Globus pallidus (tissue), 1 donor: ENCODE measurements around the gene AOPEP.
A peak's percentile ranks its signal among the peaks of the same experiment; 100 is the strongest.
"Not testable (repeated sequence)": the region's sequence is repeated elsewhere in the genome, so short reads cannot be mapped to it uniquely, and the experiment has no call there.

Experiments
- DNase-seq: peaks from one replicate; pipeline ENCODE4 v3.0.0-alpha.2; 2015; ENCODE audit warnings: low spot score

The AOPEP gene

DNA sequence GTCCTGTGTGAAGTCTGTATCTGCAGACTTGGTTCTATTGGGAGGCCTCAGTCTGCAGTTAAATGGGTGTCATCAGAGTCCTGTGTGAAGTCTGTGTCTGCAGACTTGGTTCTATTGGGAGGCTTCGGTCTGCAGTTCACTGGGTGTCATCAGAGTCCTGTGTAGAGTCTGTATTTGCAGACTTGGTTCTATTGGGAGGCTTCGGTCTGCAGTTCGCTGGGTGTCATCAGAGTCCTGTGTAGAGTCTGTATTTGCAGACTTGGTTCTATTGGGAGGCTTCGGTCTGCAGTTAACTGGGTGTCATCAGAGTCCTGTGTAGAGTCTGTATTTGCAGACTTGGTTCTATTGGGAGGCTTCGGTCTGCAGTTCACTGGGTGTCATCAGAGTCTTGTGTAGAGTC lies 239.1 kb downstream of the AOPEP start:
- not testable (repeated sequence) for DNase-seq

DNA sequence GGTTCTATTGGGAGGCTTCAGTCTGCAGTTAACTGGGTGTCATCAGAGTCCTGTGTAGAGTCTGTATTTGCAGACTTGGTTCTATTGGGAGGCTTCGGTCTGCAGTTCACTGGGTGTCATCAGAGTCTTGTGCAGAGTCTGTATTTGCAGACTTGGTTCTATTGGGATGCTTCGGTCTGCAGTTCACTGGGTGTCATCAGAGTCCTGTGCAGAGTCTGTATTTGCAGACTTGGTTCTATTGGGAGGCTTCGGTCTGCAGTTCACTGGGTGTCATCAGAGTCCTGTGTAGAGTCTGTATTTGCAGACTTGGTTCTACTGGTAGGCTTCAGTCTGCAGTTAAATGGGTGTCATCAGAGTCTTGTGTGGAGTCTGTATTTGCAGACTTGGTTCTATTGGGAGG lies 239.5 kb downstream of the AOPEP start:
- DNase-seq = peak; percentile 70

DNA sequence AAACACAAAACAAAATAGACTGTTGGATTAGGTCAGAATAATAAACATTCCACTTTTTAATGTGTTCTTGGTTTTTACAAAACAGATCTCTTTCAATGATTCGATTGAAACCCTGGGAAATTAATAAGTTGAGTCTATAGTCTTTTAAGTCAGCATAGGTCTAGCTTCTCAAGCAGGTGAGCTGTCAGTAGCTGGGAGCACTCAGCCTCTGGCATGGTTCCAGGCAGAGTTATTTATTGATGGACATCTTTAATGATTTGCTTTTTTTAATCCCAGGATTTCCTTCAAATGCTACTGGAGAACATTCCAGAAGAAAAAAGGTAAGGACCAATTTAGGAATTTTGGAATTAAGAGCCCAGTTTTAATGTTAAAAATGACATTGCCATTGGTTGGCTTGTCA lies 241.0 kb downstream of the AOPEP start:
- no peak for DNase-seq

DNA sequence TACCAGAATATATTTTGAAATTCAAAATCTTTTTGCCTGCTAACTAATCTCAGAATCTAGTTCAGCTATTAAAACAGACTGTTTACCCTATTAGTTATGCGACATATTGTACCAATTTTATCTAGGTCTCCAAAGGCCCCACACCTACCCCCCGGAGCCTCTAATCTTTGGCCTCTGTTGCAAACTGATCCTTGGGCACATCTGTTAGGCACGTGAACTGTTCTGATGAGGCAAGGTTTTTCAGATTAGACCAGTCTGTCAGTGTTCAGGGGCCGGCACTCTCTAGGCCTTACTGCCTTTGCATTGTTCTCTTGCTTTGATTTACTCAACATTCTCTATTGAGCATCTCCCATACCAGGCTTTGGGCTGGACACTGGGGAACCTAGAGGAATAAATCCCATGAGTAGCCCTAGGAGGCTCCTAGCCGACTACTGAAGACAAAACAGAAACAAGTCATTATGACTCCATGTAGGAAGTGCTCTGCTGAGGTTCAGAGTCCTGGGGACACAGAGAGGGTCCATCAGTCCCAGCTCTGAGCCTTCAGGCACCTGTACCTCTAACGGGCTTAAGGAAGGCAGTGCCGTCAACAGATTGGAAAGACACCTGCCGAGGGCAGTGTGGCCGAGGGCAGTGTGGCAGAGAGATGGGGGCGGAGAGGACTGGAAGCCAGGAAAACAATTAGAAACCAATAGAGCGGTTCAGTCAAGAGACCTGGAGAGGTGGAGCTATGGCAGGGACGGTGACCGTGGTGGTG lies 245.1 kb downstream of the AOPEP start:
- DNase-seq = no peak

DNA sequence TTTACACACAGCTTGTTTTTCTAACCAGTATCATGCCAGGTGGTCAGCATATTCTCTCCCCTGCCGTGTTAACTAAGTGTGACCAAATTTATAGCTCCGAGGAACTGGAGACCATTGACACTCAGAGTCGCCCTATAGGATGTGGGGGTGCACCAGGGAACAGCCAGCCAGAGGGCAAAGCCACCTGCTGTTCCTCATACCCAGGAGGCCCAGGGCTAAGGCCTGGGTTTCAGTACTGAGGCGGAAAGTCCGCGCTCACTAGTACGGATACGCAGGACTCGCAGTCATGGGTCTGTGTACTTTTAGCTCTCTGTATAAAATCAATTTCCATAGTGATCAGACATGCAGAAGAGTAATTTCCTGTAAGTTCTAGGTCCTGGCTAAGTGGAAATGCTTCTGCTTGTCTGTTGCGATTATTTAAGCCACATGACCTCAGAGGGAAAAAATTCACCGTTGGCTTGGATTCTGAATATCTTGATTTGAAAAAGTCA lies 247.0 kb downstream of the AOPEP start:
- no peak for DNase-seq

DNA sequence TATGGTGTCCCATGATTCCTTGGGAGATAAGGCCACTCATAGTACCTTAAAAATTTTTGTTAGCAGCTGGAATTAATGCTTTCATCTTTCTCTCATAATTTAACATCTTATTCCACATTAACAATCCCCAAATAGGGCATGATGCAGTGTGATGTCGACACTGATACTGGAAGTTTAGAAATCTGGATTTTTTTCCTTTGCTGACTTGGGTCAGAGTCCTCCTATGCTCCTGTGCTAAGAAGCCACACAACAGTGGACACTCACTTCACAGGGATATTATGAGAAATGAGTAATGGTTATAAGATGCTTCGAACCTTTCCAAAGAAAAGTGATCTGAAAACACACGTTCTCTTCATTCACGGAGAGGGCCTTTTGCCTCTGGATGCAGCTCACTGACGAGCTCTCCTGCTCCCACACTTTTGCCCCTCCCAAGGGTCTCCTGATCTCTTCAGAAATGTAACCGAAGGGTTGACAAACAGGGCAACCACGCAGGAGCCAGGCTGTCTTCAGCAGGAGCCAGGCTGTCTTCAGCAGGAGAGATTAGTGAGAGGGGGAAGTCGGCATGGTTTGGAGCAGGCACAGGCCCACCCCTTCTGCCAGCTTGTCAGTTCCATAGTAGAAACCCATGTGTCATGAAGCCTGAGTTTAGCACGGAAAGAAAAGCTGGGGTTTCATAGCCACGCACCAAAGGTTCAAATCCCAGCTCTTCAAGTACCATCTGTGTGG lies 247.8 kb downstream of the AOPEP start:
- no peak for DNase-seq

DNA sequence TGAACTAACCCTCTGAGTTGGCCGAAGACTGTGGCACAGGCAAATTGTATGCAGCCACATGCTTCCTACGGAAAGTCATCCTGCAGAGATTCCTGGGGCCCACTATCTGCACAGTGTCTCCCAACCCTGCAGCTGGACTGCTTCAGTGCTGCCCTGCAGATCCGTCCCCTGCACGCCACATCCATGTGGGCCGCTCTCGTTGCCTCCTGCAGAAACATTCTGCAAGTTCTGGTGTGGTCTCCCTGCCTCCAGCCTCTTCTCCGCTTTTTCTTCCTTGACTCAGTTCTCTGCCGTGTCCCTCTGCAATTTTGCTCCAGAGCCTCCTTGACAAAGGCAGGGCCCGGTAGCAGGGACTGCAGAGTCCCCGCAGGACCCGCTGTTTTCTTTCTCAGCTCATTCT lies 249.0 kb downstream of the AOPEP start:
- no peak for DNase-seq

DNA sequence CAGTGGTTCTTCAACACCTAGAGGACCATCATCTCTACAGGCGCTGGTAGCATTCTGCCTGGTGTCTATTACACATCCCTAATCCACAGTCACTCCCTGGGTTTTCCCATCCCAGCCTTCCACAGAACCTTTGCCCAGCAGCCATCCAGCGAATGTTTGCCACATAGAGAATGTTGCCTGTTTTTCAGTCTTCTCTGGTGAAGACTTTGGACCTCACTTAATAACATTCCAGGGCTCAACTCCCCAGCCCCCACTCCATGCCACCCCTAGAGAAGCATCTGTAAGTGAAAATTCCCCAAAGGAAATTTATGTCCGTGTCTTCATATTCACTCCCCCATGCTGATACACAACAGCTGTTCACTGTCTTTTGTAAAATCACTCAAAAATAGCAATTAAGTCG lies 249.6 kb downstream of the AOPEP start:
- DNase-seq = no peak

DNA sequence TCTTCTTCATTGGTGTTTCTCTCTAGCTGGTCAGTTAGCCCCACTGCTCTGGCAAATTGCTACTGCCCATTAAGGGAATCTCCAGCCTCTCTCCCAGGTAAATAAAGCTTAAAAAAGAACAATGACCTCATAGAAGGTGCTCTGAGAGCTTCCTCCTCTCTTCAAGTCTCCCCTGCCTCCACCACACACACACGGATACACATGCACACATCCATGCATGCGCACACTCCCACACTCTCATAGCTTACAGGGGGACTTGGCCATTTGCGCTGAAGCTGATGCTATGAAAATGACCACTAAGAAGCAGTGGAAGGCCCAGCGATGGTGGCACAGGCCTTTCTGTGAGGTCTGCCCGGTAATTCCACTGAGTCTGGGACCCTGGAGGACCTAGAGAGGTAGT lies 250.9 kb downstream of the AOPEP start:
- DNase-seq = no peak

DNA sequence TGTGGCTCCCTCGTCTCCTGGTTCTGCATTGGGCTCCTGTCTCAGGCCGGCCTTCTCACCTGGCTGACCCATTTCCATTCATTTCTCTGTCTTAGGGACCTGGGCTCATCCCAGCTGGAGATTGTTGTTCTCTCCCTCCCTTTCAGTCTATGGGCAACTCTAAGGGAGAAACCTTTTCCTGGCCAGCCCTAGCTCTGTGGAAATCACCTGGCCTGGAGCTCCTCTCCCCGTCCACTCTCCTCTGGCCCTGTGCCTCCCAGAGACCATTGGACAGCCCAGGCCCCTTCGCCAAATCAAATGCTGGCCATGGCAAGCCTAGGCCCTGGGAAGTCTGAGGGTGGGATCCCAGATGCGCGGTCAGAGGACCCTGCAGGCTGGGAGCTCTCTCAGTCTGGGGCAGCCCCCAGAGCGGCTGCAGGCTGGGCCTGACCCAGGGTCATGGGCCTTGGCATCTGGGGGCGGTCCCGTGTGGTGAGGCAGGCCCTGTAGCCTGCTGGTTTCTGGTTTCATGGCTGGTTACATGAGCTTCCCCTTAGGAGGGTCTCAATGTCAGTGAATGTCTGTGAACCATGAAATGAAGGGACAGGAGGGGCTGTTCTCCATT lies 253.5 kb downstream of the AOPEP start:
- DNase-seq = no peak

DNA sequence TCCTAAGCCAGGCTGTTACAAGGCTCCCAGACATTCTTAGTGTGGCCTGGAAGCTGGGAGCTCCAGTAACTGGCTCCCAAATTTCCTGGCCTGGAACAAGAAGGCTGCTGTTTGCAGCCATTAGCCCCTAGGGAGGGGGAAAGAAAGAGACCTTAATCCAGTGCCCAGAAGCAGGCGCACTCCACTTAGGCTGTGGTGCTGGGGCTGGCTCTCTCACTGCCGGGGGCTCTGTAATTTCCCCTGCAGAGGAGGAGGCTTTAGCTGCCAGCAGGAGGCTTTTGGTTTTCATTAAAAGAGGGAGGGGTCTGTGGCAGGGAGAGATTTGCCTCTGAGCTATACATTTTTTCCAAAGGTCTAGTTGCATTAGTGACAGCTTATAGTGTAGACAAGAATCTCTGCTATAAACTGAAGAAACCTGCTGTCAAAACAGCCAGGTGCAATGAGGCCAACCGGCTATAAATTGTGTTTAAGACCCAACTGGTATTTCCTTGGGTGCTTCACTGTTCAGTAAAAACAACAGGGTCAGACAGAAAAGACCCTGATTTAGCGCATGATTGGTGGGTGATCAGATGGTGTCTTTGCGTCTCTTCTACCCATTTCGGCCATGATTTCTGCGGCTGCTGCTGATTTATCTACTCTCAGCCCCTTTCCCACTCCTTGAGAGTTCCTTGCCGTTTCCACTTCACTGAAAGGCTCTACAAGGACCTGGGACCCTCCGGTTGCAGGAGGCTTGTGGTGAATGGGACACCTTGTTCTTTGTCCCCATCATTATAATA lies 254.6 kb downstream of the AOPEP start:
- DNase-seq = no peak

DNA sequence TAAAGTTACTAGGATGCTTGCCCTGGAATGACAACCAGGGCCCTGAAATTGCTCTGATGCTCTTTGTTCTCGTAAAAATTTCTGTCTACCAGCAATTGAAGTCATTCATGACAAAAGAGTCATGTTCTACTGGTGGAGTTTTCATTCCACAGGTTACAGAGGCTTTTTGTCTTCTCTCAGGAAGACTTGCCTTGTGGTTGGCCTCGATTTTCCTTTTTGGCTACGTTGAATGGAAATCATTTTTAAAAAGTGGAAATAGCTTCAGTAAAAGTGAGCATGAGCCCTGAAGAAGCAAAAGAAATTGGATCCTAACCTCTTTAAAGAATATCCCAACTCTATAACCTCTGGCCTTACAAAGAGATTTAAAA lies 255.2 kb downstream of the AOPEP start:
- no peak for DNase-seq

DNA sequence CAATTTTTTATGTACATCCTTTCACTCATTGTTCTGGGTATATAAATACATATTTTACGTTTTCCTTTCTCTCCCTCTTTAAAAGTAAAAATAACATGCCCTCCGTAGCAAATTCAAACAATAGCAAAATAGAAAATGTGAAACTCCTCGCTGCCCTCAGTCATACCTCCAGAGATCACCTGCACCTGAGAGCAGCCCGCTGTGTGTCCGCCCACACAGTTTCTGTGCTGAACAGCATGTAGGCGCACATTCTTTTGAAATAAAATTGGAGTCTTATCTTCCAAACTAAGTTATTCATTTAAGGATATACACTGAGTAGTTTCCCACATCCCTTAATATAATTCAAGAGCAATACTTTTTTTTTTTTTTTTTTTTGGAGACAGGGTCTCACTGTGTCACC lies 255.7 kb downstream of the AOPEP start:
- DNase-seq = no peak

DNA sequence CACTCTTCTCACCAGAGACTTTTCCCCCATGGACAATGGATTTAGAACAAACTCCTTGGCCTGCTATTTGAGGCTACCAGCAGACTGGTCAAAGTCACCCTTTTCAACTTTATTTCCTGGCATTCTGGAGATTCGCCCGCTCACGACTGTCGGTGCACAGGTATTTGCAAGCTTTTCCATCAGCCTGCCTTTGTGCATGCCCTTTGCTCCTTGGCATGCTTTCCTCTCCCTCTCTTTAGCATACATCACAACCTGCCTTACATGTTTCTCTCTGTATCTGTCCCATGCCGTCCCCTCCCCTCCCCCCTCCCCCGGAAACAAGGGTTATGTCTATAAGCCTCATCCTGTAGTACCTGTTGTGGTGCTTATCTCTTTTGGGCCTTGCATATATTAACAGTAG lies 257.1 kb downstream of the AOPEP start:
- no peak for DNase-seq

DNA sequence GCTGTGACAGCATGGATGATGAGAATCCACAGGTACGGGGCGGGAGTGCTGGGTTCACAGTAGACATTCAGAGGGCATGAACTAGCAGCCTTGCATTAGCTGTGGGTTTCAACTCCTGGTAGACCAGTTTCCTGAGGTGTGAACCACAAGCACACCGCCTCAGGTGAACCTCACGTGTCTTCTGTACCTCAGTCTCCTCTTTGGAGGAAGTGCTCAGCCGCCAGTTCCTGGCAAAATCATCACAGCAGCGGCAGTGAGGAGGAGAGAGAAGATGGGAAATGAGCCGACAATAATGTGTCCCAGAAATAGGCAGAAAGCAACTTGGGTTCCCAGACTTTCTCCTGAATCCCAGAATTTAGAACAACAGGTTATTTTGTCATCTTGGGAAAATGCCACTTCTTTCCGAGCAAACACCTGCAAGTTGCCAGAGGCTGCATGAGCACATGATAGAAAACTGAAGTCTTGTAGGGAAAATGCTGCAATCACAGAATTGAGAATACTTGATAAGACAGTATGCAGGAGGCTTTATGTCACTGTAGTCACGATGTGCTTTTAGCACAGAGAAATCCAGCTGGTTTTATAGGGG lies 258.5 kb downstream of the AOPEP start:
- DNase-seq = no peak

DNA sequence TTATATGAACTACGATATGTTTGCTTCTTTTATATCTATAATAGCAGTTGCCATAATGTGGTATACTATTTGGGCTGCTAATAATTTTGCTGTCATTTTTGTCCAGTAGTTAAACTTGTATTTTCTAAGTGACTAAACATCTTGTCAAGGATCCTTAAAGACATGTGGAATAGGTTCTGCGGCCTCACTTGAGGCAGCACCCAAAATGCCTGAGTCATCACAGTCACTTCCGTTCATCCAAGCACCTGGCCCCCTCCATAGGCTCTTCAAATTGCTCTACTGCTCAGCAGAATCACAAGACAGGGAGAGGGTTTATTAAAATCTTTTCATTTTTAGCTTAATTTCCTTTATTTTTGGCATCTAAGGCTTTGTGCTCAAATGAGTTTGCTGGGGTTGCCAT lies 259.1 kb downstream of the AOPEP start:
- DNase-seq = no peak

DNA sequence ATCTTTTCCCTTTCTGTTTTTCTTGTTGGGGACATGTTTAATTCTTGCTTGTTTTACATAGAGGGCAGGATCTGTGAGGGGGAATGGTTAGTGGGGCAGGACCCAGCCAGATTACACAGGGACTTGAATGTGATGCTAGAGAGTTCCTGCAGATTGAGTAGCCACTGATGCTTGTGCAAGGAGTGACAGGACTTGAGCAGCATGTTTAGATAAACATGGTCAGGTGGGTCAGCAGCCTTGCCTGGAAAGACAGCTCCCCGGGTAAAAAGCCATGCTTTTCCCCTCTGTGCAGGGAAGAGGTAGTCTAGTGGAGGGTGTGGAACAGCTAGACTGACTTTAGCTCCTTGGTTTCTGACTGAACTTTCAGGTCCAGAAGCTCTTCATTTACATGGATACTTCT lies 261.2 kb downstream of the AOPEP start:
- no peak for DNase-seq

DNA sequence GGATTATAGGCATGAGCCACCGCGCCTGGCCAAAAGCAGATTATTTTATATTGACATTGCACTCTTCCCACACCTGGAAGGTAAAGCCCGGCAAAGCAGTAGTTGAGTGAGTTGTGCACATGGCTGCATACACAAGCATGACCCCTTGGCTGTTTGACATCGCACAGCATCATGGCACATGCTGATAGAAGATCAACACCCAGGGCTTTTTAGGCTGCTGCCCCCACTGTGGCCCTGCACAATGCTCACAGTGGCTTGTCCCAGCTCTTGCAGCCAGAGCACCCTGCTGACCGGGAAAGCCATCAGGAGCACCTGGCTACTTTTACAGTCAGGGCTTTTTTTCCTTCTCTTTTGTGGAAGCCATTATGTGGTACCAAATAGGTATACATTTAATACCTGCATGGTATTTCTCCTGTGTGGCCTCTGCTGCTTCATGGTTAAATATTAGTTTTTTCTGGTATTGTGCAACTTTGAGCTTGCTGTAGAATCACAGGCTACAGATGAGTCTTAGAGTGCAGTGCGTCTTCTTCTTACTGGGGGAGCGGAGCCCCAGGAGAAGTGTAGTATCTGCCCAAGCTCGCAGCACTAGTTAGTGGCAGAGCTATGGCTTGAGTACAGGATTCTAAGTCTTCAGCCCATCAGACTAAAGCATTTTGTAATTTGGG lies 264.5 kb downstream of the AOPEP start:
- no peak for DNase-seq

DNA sequence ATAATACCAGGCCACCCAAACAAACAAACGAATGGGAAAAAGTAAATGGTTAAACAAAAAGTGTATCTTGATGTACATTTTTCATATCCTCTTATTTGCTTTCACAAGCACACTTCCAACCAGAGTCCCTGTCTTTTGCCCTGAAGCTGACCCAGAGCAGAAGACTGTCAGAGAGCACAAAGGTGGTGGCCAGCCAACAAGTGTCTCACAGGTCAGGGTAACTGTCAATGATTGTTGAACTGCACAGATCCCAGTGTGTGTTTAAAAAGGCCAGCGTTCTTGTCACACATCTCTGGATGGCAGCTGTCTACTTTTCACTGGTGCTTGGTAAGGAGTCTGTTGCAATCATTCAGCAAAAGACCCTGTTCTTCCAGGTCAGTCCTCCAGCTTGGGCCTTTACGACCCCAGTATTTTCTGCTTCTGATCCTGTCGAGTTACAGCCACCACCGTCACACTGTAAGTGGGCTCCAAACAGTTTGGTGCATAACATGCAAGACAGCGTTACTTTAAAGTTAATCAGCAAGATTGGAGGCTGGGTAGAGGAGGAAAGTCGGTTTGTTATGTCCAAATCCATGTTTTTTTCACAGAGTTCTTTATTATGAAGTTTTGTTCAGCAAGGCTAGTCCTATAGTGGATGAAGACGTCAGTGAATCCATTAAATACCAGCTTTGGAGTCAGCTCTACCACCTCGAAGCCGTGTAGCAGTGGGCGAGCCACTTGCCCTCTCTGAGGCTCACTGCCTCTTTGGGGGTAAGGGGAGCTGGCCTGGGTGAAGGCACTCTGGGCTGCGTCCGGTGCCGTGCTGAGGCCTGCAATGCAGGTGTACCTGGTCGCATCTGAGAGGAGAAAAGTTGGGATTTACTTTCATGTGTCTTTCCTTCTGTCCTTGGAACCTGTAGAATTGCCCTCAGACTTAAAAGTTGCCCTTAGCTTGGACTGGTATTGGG lies 265.7 kb downstream of the AOPEP start:
- no peak for DNase-seq

DNA sequence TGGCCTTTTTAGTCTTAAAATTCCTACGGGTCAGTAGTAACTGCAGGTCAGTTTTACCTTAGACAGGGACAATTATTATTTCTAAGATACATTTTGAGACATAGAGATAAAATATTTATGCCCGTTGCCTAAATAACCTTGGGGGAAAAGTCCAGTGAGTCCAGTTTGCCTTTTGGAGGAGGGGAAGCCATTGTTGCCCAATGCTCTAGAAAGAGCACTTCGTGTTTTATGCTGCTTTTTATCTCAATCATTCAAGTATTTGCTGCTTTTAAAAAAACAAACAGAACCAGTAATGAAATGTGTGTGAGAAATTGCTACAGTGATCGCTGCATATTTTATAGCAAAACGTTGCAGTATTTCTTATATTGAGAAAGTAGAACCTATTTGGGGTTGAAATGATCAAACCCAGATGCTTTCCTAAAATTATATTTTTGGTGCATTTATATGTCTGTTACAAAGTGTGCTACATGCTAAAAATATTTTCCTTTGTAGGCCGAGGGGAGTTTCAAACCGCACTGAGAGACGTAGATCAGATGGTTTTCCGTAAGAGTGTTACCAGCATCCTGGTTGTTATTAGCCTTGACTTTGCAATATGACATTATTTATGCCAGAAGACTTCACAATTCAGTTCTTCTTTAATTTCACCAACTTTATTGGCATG lies 266.8 kb downstream of the AOPEP start:
- DNase-seq = no peak
